Measurements from ENCODE around the gene SNPH.
"Not testable (repeated sequence)": the region's sequence is repeated elsewhere in the genome, so short reads cannot be mapped to it uniquely, and the experiment has no call there.

The SNPH gene

DNA sequence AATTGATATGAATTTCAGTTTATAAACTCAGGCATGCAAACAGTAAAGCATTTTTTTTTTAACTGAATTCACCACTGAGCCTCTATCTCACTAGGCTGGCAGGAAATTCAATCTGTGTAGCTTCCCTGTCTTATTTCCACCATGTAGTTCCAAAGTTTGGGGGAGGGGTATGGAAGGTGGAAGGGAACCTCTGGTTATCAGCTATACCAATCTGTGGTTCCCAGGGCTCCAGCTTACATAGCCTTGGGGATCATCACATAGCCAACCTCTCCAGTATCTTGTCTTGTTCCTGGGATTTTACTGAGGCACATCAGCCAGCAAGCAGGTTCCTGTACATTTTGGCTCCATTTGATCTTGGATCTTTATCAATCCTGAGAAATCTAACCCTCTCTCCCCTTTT, 24.6 kb upstream of the SNPH start:
- Histone ChIP-seq H3K36me3 (ENCODE audit: insufficient read depth, low read length) (no peaks in the 10 kb centered on the region), H3K4me1 (ENCODE audit: control insufficient read depth, insufficient read depth, low read length, unreplicated experiment) (peaks cover 5% of the 10 kb centered on the region), H3K27ac (ENCODE audit: low read depth, low read length) (no peak overlapping the region), H3K79me2 (ENCODE audit: control insufficient read depth, insufficient read depth, low read length, unreplicated experiment) (no peaks in the 10 kb centered on the region), H2AFZ (ENCODE audit: low read length, unreplicated experiment) (no peak overlapping the region), H3K4me3 (ENCODE audit: low read depth, low read length) (no peak overlapping the region), H3K27me3 (ENCODE audit: insufficient read depth, low read length) (no peaks in the 10 kb centered on the region)

DNA sequence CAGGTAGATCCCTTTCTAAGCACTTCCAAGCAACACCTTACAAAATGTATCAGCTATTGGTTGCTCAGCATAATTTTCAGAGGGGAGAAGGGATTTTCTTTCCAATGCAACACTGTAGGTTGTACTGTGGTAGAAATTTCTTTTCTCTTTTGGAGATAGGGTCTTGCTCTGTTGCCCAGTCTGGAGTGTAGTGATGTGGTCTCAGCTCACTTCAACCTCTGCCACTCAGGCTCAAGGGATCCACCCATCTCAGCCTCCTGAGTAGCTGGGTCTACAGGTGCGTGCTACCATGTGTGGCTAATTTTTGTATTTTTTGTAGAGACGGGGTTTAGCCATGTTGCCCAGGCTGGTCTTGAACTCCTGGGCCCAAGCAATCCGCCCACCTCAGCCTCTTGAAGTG, 24.0 kb upstream of the SNPH start:
- H3K27ac ChIP-seq (ENCODE audit: low read depth, low read length), result peak overlapping the region; percentile 31; the same call in 1 of the 2 replicates
- H3K4me3 ChIP-seq (ENCODE audit: low read depth, low read length), result no peak overlapping the region
- H3K27me3 ChIP-seq (ENCODE audit: insufficient read depth, low read length), result no peaks in the 10 kb centered on the region
- H3K79me2 ChIP-seq (ENCODE audit: control insufficient read depth, insufficient read depth, low read length, unreplicated experiment), result no peaks in the 10 kb centered on the region
- no peaks in the 10 kb centered on the region for H3K36me3 ChIP-seq (ENCODE audit: insufficient read depth, low read length)
- H2AFZ ChIP-seq (ENCODE audit: low read length, unreplicated experiment), result no peak overlapping the region
- H3K4me1 ChIP-seq (ENCODE audit: control insufficient read depth, insufficient read depth, low read length, unreplicated experiment), result peaks cover 5% of the 10 kb centered on the region

DNA sequence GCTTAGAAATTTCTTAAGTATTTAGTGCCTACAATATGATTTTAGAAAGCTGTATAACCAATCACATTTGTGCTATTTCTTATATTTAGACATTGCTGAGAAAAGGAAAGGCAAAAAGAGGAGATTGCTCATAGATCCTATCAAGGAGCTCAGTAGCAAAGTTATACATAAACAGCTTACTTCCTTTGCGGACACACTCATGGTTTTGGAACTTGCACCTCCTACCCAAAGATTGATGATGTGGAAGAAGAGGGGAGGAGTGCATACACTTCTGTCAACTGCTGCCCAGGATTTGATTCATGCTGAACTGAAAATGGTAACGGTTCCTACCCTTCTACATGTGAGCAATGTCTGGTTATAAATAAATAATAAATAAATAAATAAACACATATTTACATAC, 23.6 kb upstream of the SNPH start:
- H3K27ac ChIP-seq (ENCODE audit: low read depth, low read length), result peak overlapping the region; percentile 31; the same call in 1 of the 2 replicates
- H2AFZ ChIP-seq (ENCODE audit: low read length, unreplicated experiment), result no peak overlapping the region

DNA sequence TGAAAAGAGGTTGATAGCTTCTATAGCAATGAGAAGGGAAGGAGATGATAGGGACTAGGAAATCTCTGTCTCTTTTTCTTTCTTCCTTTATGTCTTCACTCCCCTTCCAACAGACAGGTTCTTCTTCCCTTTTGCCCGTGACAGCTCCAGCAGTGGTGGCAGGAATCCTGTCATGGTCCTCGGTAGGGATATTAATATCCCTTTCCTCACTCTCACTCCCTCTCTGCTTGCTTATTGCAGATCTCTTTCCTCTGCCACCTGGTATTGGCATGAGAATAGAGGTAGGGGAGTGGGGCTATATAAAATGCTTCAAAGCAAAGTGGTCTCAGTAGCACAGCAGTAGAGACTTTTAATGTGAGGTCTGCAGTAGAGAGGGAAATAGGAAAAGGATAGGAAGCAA, 20.5 kb upstream of the SNPH start:
- Histone ChIP-seq H3K4me3 (ENCODE audit: low read depth, low read length) (no peak overlapping the region), H3K79me2 (ENCODE audit: control insufficient read depth, insufficient read depth, low read length, unreplicated experiment) (no peaks in the 10 kb centered on the region), H3K36me3 (ENCODE audit: insufficient read depth, low read length) (no peaks in the 10 kb centered on the region), H3K27me3 (ENCODE audit: insufficient read depth, low read length) (no peaks in the 10 kb centered on the region), H3K4me1 (ENCODE audit: control insufficient read depth, insufficient read depth, low read length, unreplicated experiment) (peaks cover 5% of the 10 kb centered on the region), H2AFZ (ENCODE audit: low read length, unreplicated experiment) (no peak overlapping the region), H3K27ac (ENCODE audit: low read depth, low read length) (no peak overlapping the region)

More for the DNA sequence above, 23.6 kb upstream of the SNPH start:
- Histone ChIP-seq H3K36me3 (ENCODE audit: insufficient read depth, low read length) (no peaks in the 10 kb centered on the region), H3K79me2 (ENCODE audit: control insufficient read depth, insufficient read depth, low read length, unreplicated experiment) (no peaks in the 10 kb centered on the region), H3K27me3 (ENCODE audit: insufficient read depth, low read length) (no peaks in the 10 kb centered on the region), H3K4me1 (ENCODE audit: control insufficient read depth, insufficient read depth, low read length, unreplicated experiment) (peaks cover 5% of the 10 kb centered on the region), H3K4me3 (ENCODE audit: low read depth, low read length) (no peak overlapping the region)

DNA sequence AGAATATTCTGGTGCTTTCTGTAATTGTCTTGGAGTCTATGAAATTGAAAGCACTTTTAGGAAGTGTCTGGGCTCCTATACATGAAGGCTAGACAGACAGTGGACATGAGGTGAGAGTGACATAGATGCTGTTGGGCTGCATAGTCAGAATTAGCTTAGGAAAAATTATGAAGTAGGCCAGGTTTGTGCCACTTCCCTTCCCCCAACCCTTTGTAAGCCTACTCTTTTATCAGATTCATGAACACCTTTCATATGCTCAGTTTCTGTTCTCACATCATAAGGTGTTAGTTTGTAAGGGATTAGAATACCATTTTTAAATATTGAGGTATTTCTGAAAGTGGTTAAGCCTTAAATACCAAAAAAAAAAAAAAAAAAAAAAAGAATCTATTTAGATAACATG, 18.4 kb upstream of the SNPH start:
- Histone ChIP-seq H3K4me3 (ENCODE audit: low read depth, low read length) (no peak overlapping the region), H3K79me2 (ENCODE audit: control insufficient read depth, insufficient read depth, low read length, unreplicated experiment) (no peaks in the 10 kb centered on the region), H3K36me3 (ENCODE audit: insufficient read depth, low read length) (no peaks in the 10 kb centered on the region), H3K4me1 (ENCODE audit: control insufficient read depth, insufficient read depth, low read length, unreplicated experiment) (peaks cover 5% of the 10 kb centered on the region), H2AFZ (ENCODE audit: low read length, unreplicated experiment) (no peak overlapping the region), H3K27me3 (ENCODE audit: insufficient read depth, low read length) (0 out of 2 replicates have a peak, but pooled peaks cover 4% of the 10 kb centered on the region), H3K27ac (ENCODE audit: low read depth, low read length) (no peak overlapping the region)

DNA sequence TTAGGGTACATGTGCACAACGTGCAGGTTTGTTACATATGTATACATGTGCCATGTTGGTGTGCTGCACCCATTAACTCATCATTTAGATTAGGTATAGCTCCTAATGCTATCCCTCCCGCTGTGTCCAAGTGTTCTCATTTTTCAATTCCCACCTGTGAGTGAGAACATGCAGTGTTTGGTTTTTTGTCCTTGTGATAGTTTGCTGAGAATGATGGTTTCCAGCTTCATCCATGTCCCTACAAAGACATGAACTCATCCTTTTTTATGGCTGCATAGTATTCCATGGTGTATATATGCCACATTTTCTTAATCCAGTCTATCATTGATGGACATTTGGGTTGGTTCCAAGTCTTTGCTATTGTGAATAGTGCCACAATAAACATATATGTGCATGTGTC, 15.8 kb upstream of the SNPH start:
- H3K36me3 ChIP-seq (ENCODE audit: insufficient read depth, low read length); H3K27ac ChIP-seq (ENCODE audit: low read depth, low read length): not testable (repeated sequence)

DNA sequence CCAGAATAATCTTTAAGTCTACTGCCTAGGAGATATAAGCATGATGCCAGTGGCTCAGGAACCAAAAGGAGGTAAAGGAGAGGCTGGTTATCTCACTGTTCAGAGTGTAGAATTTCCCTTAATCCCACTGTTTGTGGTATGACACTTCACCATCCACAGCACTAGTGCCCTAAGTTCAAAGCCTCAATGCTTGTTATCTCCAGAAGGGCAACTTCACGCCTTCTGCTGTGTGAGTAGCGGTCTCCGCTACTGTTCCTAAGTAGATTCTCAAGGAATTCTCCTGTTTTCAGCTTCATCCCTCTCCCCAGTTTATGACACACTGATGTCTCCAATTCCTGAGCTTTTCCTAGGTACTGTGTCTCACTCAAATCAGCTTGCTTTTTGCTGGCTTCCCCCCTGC, 13.7 kb upstream of the SNPH start:
- no peak overlapping the region for H3K4me3 ChIP-seq (ENCODE audit: low read depth, low read length)
- peaks cover 6% of the 10 kb centered on the region; the same call in 1 of the 2 replicates for H3K27me3 ChIP-seq (ENCODE audit: insufficient read depth, low read length)
- no peaks in the 10 kb centered on the region for H3K4me1 ChIP-seq (ENCODE audit: control insufficient read depth, insufficient read depth, low read length, unreplicated experiment)
- no peak overlapping the region for H3K27ac ChIP-seq (ENCODE audit: low read depth, low read length)
- H3K79me2 ChIP-seq (ENCODE audit: control insufficient read depth, insufficient read depth, low read length, unreplicated experiment), result no peaks in the 10 kb centered on the region
- H2AFZ ChIP-seq (ENCODE audit: low read length, unreplicated experiment), result no peak overlapping the region
- no peaks in the 10 kb centered on the region for H3K36me3 ChIP-seq (ENCODE audit: insufficient read depth, low read length)

More for the DNA sequence above, 15.8 kb upstream of the SNPH start:
- H3K4me1 ChIP-seq (ENCODE audit: control insufficient read depth, insufficient read depth, low read length, unreplicated experiment); H3K79me2 ChIP-seq (ENCODE audit: control insufficient read depth, insufficient read depth, low read length, unreplicated experiment); H3K27me3 ChIP-seq (ENCODE audit: insufficient read depth, low read length); H3K4me3 ChIP-seq (ENCODE audit: low read depth, low read length); H2AFZ ChIP-seq (ENCODE audit: low read length, unreplicated experiment): not testable (repeated sequence)

DNA sequence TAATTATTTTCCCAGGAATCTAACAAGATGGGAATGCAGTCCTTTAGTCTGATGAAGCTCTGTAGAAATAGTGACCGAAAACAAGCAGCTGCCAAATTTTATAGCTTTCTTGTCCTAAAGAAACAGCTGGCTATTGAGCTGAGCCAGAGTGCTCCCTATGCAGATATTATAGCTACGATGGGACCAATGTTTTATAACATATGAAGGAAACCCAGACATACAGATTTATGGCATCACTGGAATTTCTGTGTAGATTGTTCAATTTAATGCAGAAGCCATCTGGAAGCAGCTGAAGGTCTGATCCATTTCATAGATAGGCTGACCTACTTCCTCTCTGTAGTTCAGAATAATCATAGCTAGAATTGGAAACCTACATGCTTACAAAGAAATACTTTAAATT, 11.8 kb upstream of the SNPH start:
- no peak overlapping the region for H2AFZ ChIP-seq (ENCODE audit: low read length, unreplicated experiment)
- H3K27ac ChIP-seq (ENCODE audit: low read depth, low read length), result no peak overlapping the region
- no peaks in the 10 kb centered on the region for H3K36me3 ChIP-seq (ENCODE audit: insufficient read depth, low read length)
- no peak overlapping the region for H3K4me3 ChIP-seq (ENCODE audit: low read depth, low read length)
- H3K27me3 ChIP-seq (ENCODE audit: insufficient read depth, low read length), result peaks cover 9% of the 10 kb centered on the region
- H3K4me1 ChIP-seq (ENCODE audit: control insufficient read depth, insufficient read depth, low read length, unreplicated experiment), result no peaks in the 10 kb centered on the region
- no peaks in the 10 kb centered on the region for H3K79me2 ChIP-seq (ENCODE audit: control insufficient read depth, insufficient read depth, low read length, unreplicated experiment)

DNA sequence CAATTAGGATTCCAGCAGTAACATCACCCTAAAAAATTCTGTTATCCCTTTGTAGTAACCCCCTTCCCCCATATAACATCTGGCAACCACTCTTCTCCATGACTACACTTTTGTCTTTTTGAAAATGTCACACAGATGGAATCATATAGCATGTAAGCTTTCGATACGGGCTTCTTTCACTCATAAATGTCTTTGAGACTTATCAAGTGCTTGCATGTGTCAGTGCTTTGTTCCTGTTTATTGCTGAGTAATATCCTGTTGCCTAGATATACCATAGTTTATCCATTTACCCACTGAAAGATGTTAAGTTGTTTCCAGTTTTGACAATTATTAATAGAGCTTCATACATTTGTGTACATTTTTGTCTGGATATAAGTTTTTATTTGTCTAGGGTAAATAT, 10.4 kb upstream of the SNPH start:
- no peaks in the 10 kb centered on the region for H3K79me2 ChIP-seq (ENCODE audit: control insufficient read depth, insufficient read depth, low read length, unreplicated experiment)
- no peak overlapping the region for H2AFZ ChIP-seq (ENCODE audit: low read length, unreplicated experiment)
- no peaks in the 10 kb centered on the region for H3K36me3 ChIP-seq (ENCODE audit: insufficient read depth, low read length)
- H3K27ac ChIP-seq (ENCODE audit: low read depth, low read length), result no peak overlapping the region
- H3K4me1 ChIP-seq (ENCODE audit: control insufficient read depth, insufficient read depth, low read length, unreplicated experiment), result no peaks in the 10 kb centered on the region
- no peak overlapping the region for H3K4me3 ChIP-seq (ENCODE audit: low read depth, low read length)
- H3K27me3 ChIP-seq (ENCODE audit: insufficient read depth, low read length), result peaks cover 9% of the 10 kb centered on the region

DNA sequence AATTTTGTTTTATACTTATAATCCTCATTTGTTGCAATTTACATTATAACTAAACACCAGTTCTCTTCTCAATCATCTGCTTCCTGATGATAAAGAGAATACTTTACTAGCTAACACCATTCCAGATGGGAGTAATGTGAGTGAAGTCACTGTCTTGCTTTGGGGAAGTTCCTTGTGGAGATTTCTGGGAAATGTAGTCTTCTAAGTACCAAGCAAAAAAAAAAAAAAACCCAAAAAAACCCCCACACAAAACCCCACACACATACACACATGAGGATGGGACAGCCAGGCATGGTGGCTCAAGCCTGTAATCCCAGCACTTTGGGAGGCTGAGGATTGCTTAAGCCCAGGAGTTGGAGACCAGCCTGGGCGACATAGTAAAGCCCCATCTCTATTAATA, 2.2 kb upstream of the SNPH start:
- H3K4me3 ChIP-seq (ENCODE audit: low read depth, low read length), result no peak overlapping the region
- H2AFZ ChIP-seq (ENCODE audit: low read length, unreplicated experiment), result no peak overlapping the region
- no peak overlapping the region for H3K27ac ChIP-seq (ENCODE audit: low read depth, low read length)
- peaks cover 16% of the 10 kb centered on the region for H3K4me1 ChIP-seq (ENCODE audit: control insufficient read depth, insufficient read depth, low read length, unreplicated experiment)
- no peaks in the 10 kb centered on the region for H3K36me3 ChIP-seq (ENCODE audit: insufficient read depth, low read length)
- no peaks in the 10 kb centered on the region for H3K27me3 ChIP-seq (ENCODE audit: insufficient read depth, low read length)
- no peaks in the 10 kb centered on the region for H3K79me2 ChIP-seq (ENCODE audit: control insufficient read depth, insufficient read depth, low read length, unreplicated experiment)

DNA sequence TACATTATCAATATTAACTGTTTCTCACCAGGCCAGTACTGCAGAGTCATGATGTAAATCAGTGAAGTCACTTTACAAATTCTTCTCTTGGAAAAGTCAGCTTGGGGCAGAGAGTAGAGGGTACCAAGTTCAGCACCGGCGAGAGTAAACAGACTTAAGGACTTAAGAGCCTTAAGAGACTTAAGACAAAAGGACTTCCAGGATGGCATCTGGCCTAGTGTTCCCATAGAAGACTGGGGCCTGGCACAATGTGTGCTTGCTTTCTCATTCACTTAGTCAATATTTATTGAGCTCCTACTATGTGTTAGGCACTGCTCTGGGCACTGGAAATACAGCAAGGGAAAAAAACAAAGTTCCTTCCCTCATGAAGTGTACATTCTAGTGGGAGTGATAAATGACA, 1.4 kb upstream of the SNPH start:
- Histone ChIP-seq H3K4me3 (ENCODE audit: low read depth, low read length) (no peak overlapping the region), H3K27ac (ENCODE audit: low read depth, low read length) (no peak overlapping the region), H3K27me3 (ENCODE audit: insufficient read depth, low read length) (no peaks in the 10 kb centered on the region), H2AFZ (ENCODE audit: low read length, unreplicated experiment) (peak overlapping the region; percentile 43), H3K36me3 (ENCODE audit: insufficient read depth, low read length) (no peaks in the 10 kb centered on the region; the same call in 1 of the 2 replicates), H3K79me2 (ENCODE audit: control insufficient read depth, insufficient read depth, low read length, unreplicated experiment) (no peaks in the 10 kb centered on the region), H3K4me1 (ENCODE audit: control insufficient read depth, insufficient read depth, low read length, unreplicated experiment) (peaks cover 16% of the 10 kb centered on the region)
